GM18517 (cell line): ENCODE measurements around the gene ITPK1.

ENCODE experiments used
- ATAC-seq: cut with Tn5 transposase; IDR thresholded peaks from one replicate; pipeline ENCODE4 v1.9.1; 2021; ENCODE audit warnings: mild to moderate bottlenecking, moderate library complexity; ENCODE audit not compliant: unreplicated experiment

ITPK1 gene

GRCh38 chr14:92994942-92995341 is 120.8 kb downstream of the ITPK1 start:
- ATAC-seq = no peak

- ATAC-seq = no peak
These were observed 121.5 kb downstream of the ITPK1 start for GRCh38 chr14:92994131-92994676.

- ATAC-seq = no peak
These were observed 122.4 kb downstream of the ITPK1 start for GRCh38 chr14:92993302-92993701.

- ATAC-seq = no peak
These were observed 124.2 kb downstream of the ITPK1 start for GRCh38 chr14:92991536-92991935.

GRCh38 chr14:92990456-92991430 is 125.0 kb downstream of the ITPK1 start:
- no peak for ATAC-seq

- ATAC-seq = no peak
These were observed 126.7 kb downstream of the ITPK1 start for GRCh38 chr14:92988786-92989755.

GRCh38 chr14:92987713-92988510 is 127.8 kb downstream of the ITPK1 start:
- ATAC-seq = no peak

GRCh38 chr14:92987148-92987570 is 128.6 kb downstream of the ITPK1 start:
- no peak for ATAC-seq

- ATAC-seq = no peak
These were observed 129.2 kb downstream of the ITPK1 start for GRCh38 chr14:92986254-92987147.

- ATAC-seq = no peak
These were observed 130.2 kb downstream of the ITPK1 start for GRCh38 chr14:92985521-92985920.

GRCh38 chr14:92984896-92985295 is 130.8 kb downstream of the ITPK1 start:
- ATAC-seq = no peak

- no peak for ATAC-seq
These were observed 131.5 kb downstream of the ITPK1 start for GRCh38 chr14:92984082-92984788.

- ATAC-seq = no peak
These were observed 132.8 kb downstream of the ITPK1 start for GRCh38 chr14:92982956-92983355.

- ATAC-seq = no peak
These were observed 134.0 kb downstream of the ITPK1 start for GRCh38 chr14:92981726-92982125.

- ATAC-seq = no peak
These were observed 134.9 kb downstream of the ITPK1 start for GRCh38 chr14:92980866-92981265.

GRCh38 chr14:92978229-92979021 is 137.3 kb downstream of the ITPK1 start:
- ATAC-seq = no peak

GRCh38 chr14:92976268-92976667 is 139.5 kb downstream of the ITPK1 start:
- ATAC-seq = no peak
